ENCODE measurements around the gene CTAG2.
"Not testable (repeated sequence)": the region's sequence is repeated elsewhere in the genome, so short reads cannot be mapped to it uniquely, and the experiment has no call there.

The CTAG2 gene

GRCh38 chrX:154645745-154646378, 7.5 kb downstream of the CTAG2 start:
- not testable (repeated sequence) for DNase-seq

GRCh38 chrX:154643708-154644107, 9.7 kb downstream of the CTAG2 start:
- DNase-seq, result not testable (repeated sequence)

- not testable (repeated sequence) for DNase-seq
Measured at GRCh38 chrX:154641740-154642139, 11.6 kb downstream of the CTAG2 start.

GRCh38 chrX:154633661-154634060, 19.7 kb downstream of the CTAG2 start:
- DNase-seq, result not testable (repeated sequence)

GRCh38 chrX:154630949-154631348, 22.4 kb downstream of the CTAG2 start:
- DNase-seq, result not testable (repeated sequence)

- DNase-seq, result not testable (repeated sequence)
Measured at GRCh38 chrX:154628960-154629359, 24.4 kb downstream of the CTAG2 start.

GRCh38 chrX:154620767-154621414, 32.5 kb downstream of the CTAG2 start:
- not testable (repeated sequence) for DNase-seq

- DNase-seq, result not testable (repeated sequence)
Measured at GRCh38 chrX:154619182-154619581, 34.2 kb downstream of the CTAG2 start, which contains the start of gene CTAG1B. TSS of gene CTAG1B (minus strand) at chrX:154619282. CDS start at chrX:154619218, 64 bp downstream.

- DNase-seq, result not testable (repeated sequence)
Measured at GRCh38 chrX:154613586-154613985, 39.8 kb downstream of the CTAG2 start.

GRCh38 chrX:154611146-154611545, 42.2 kb downstream of the CTAG2 start:
- DNase-seq, result not testable (repeated sequence)

GRCh38 chrX:154608823-154609222, 44.6 kb downstream of the CTAG2 start:
- DNase-seq, result not testable (repeated sequence)

GRCh38 chrX:154607976-154608375, 45.4 kb downstream of the CTAG2 start:
- DNase-seq, result not testable (repeated sequence)

GRCh38 chrX:154607370-154607769, 46.0 kb downstream of the CTAG2 start:
- no peak for DNase-seq

GRCh38 chrX:154605566-154605965, 47.8 kb downstream of the CTAG2 start:
- DNase-seq, result no peak

- DNase-seq, result no peak
Measured at GRCh38 chrX:154603438-154604430, 49.6 kb downstream of the CTAG2 start.

- no peak for DNase-seq
Measured at GRCh38 chrX:154602766-154603437, 50.5 kb downstream of the CTAG2 start.

- no peak for DNase-seq
Measured at GRCh38 chrX:154602226-154602625, 51.2 kb downstream of the CTAG2 start.
